Osteoblast (primary cell): ENCODE measurements around the gene HOPX. TPM values are rescaled to one million over a fixed set of nuclear protein-coding genes. Genes with fewer than 3 reads are reported as not detected.

Experiments
- DNase-seq: peaks from one replicate; pipeline ENCODE4 v3.0.0; 2011; ENCODE audit warnings: low spot score, mixed read lengths; ENCODE audit not compliant: insufficient read length; ENCODE audit errors: missing footprints
- H2AFZ ChIP-seq: 2 replicates; pipeline ENCODE4 v1.6.0; 2011; ENCODE audit warnings: mild to moderate bottlenecking, low read length
- H3K27ac ChIP-seq: 2 replicates; pipeline ENCODE4 v1.5.1; 2011; ENCODE audit warnings: mild to moderate bottlenecking, low read depth, low read length, moderate library complexity
- H3K27me3 ChIP-seq: 2 replicates; pipeline ENCODE4 v1.6.0; 2012; ENCODE audit warnings: mild to moderate bottlenecking, control low read depth, inconsistent platforms, low read length, moderate library complexity; ENCODE audit not compliant: insufficient read depth
- H3K36me3 ChIP-seq: 2 replicates; pipeline ENCODE4 v1.5.1; 2011; ENCODE audit warnings: mild to moderate bottlenecking, low read length, control low read depth, moderate library complexity; ENCODE audit not compliant: insufficient read depth
- H3K4me1 ChIP-seq: 2 replicates; pipeline ENCODE4 v1.5.1; 2011; ENCODE audit warnings: mild to moderate bottlenecking, low read length, control low read depth, moderate library complexity; ENCODE audit not compliant: insufficient read depth
- H3K4me2 ChIP-seq: 2 replicates; pipeline ENCODE4 v1.6.0; 2011; ENCODE audit warnings: mild to moderate bottlenecking, low read length; ENCODE audit not compliant: insufficient read depth
- H3K4me3 ChIP-seq: fragments of 200-600 bp; sonication (generic); 3 replicates; pipeline ENCODE4 v1.5.1; 2012; ENCODE audit warnings: mild to moderate bottlenecking, low read length, inconsistent platforms; ENCODE audit not compliant: insufficient read depth
- H3K79me2 ChIP-seq: 2 replicates; pipeline ENCODE4 v1.6.0; 2012; ENCODE audit warnings: mild to moderate bottlenecking, low read length, control low read depth, inconsistent platforms; ENCODE audit not compliant: insufficient read depth
- H3K9me3 ChIP-seq: 2 replicates; pipeline ENCODE4 v1.5.1; 2011; ENCODE audit warnings: low read depth, low read length, control low read depth
- H4K20me1 ChIP-seq: 2 replicates; pipeline ENCODE4 v1.6.0; 2012; ENCODE audit warnings: mild to moderate bottlenecking, low read length, control low read depth; ENCODE audit not compliant: insufficient read depth
- CTCF ChIP-seq: IDR thresholded peaks from 2 replicates; pipeline ENCODE4 v1.5.1; 2011; ENCODE audit warnings: mild to moderate bottlenecking, low read depth, low read length, moderate library complexity; ENCODE audit errors: extremely low read depth
- total RNA-seq: library from RNA; depleted of rRNA; stranded (reverse); fragments of >200 nt; gene quantifications from 2 replicates; pipeline ENCODE4 v1.2.3, GENCODE V29; 2012

HOPX gene
- total RNA-seq, 1 donor: 0.36 TPM

DNA sequence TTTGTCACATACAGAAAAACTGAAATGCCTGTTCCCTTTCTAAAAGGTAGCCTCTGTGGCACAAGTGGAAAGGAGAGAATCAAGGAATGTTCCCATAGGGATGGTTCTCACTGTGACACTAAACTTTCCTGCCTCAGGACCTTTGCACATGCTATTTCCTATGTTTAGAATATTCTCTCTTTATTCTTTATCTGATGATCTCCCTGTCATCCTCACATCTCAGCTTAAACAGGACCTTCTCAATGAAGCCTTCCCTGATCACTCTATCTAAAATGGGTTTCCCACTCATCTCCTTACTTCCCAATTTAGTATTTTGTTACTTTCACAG lies 32.3 kb downstream of the HOPX start:
- no peaks in the 10 kb centered on the region for H3K4me1 ChIP-seq
- H3K27me3 ChIP-seq: peaks cover 4% of the 10 kb centered on the region
- H4K20me1 ChIP-seq: no peaks in the 10 kb centered on the region
- no peaks in the 10 kb centered on the region for H3K36me3 ChIP-seq
- no peaks in the 10 kb centered on the region for H3K9me3 ChIP-seq
- DNase-seq: no peak
- no peak overlapping the region for H3K4me3 ChIP-seq
- no peak for TF ChIP-seq CTCF
- no peak overlapping the region for H3K4me2 ChIP-seq
- H2AFZ ChIP-seq: no peak overlapping the region
- no peak overlapping the region for H3K27ac ChIP-seq
- H3K79me2 ChIP-seq: no peaks in the 10 kb centered on the region

DNA sequence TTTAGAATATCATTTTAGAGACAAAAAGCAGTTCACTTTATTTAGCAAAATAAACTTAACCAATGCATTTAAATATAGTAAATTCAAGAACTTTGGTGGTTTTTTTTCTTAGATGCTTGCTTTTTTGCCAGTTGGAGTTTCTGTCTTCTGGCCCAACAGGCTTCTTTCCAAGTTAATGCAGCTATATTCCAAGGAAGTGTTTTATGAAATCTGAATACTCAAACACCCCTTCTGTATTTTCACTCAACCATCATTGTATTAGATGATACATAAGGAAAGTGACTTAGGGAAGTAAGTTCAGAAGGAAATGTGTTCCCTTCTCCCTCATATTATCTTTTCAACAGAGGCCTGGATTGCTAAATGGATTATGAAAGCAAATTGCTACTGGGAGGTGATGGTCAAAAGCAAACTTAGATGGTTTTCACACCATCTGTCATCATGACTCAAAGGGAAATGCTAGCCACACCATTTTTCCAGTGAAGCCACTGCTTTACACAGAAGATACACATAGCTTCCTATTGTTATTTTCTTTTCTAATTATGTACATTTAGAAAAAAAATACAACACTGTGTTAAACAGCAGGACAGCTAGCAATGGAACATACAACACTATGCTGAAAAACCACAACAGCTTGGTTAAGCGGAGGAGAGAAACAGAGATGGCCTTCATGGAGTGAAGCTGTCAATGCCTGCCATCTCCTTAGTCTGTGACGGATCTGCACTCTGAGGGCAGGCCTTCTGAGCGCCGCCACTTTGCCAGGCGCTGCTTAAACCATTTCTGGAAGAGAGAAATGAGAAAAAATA lies 32.9 kb downstream of the HOPX start:
- H3K27ac ChIP-seq: no peak overlapping the region
- H2AFZ ChIP-seq: no peak overlapping the region
- TF ChIP-seq CTCF: no peak
- no peaks in the 10 kb centered on the region for H3K79me2 ChIP-seq
- H4K20me1 ChIP-seq: no peaks in the 10 kb centered on the region
- H3K9me3 ChIP-seq: no peaks in the 10 kb centered on the region
- peak; percentile 60 for DNase-seq
- no peaks in the 10 kb centered on the region for H3K4me1 ChIP-seq
- H3K27me3 ChIP-seq: no peaks in the 10 kb centered on the region
- no peaks in the 10 kb centered on the region for H3K36me3 ChIP-seq
- no peak overlapping the region for H3K4me3 ChIP-seq
- no peak overlapping the region for H3K4me2 ChIP-seq

DNA sequence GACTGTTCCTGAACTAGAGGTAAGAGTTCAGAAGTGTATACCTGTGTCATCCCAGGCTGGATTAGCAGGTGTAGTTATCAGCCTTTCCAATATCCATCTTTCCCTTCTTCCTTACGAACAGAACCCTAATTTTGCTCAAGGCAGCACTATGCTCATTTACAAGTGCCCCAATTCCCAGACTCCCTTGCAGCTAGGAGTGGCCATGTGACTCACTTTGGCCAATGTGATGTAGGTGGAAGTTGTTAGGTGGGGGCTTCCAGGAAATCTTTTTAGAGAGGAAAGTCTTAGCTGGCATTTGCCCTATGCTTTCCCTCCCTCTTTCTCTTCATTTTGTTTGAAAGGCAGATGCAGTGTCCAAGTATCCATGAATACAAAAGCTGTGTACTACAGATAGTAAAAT lies 34.8 kb downstream of the HOPX start:
- no peak for DNase-seq
- no peak overlapping the region for H3K4me3 ChIP-seq
- H2AFZ ChIP-seq: no peak overlapping the region
- H3K9me3 ChIP-seq: no peaks in the 10 kb centered on the region
- no peaks in the 10 kb centered on the region for H4K20me1 ChIP-seq
- H3K4me1 ChIP-seq: peaks cover 3% of the 10 kb centered on the region
- no peaks in the 10 kb centered on the region for H3K79me2 ChIP-seq
- no peak overlapping the region for H3K4me2 ChIP-seq
- no peaks in the 10 kb centered on the region for H3K36me3 ChIP-seq
- no peak for TF ChIP-seq CTCF
- no peaks in the 10 kb centered on the region for H3K27me3 ChIP-seq
- no peak overlapping the region for H3K27ac ChIP-seq

GRCh38 chr4:56643596-56643995 lies 37.5 kb downstream of the HOPX start:
- Histone ChIP-seq H3K4me3 (no peak overlapping the region), H3K4me2 (no peak overlapping the region), H3K9me3 (no peaks in the 10 kb centered on the region), H2AFZ (no peak overlapping the region), H3K36me3 (no peaks in the 10 kb centered on the region), H3K4me1 (peaks cover 12% of the 10 kb centered on the region), H3K27me3 (no peaks in the 10 kb centered on the region), H3K27ac (no peak overlapping the region), H4K20me1 (no peaks in the 10 kb centered on the region), H3K79me2 (no peaks in the 10 kb centered on the region)
- DNase-seq: no peak
- no peak for TF ChIP-seq CTCF
